H1 (cell line): ENCODE data around the gene MTPN. TPM values are rescaled to one million over a fixed set of nuclear protein-coding genes. Genes with fewer than 3 reads are reported as not detected.

Experiments
- BACH1 ChIP-seq: IDR thresholded peaks from 2 replicates; pipeline ENCODE4 v1.6.1; 2012; ENCODE audit warnings: low read length, improper control_type of control experiment
- CBX5 ChIP-seq: fragments of 300-800, 300-1000 bp; sonication (generic); IDR thresholded peaks from 2 replicates; pipeline ENCODE4 v1.7.1; 2016; ENCODE audit warnings: antibody characterized with exemption, low read length, low read depth
- HDAC2 ChIP-seq, 2 experiments: fragments of 300-600 bp in 1 of 2; sonication (generic) in 1 of 2; IDR thresholded peaks; 2 replicates each; pipeline ENCODE4 v1.6.1; 2011 to 2012; ENCODE audit warnings: low read depth in 2 of 2, low read length in 2 of 2, mild to moderate bottlenecking in 2 of 2, moderate library complexity in 2 of 2, borderline replicate concordance in 1 of 2, inconsistent platforms in 1 of 2
- KDM4A ChIP-seq: IDR thresholded peaks from one replicate; pipeline ENCODE4 v1.7.1; 2012; ENCODE audit warnings: low read depth, mild to moderate bottlenecking, moderate library complexity, low read length, inconsistent platforms; ENCODE audit not compliant: severe bottlenecking
- RXRA ChIP-seq: IDR thresholded peaks from 2 replicates; pipeline ENCODE4 v1.6.1; 2011; ENCODE audit warnings: low read depth, mild to moderate bottlenecking, low read length, moderate library complexity; ENCODE audit not compliant: insufficient read depth
- SIN3A ChIP-seq, 2 experiments: IDR thresholded peaks in 1 of 2; conservative IDR thresholded peaks in 1 of 2; 2 replicates each; pipeline ENCODE4 v1.6.1; 2011 to 2012; ENCODE audit warnings: low read length in 2 of 2, improper control_type of control experiment in 1 of 2, low read depth in 1 of 2, mild to moderate bottlenecking in 1 of 2
- SUZ12 ChIP-seq: fragments of 200-600 bp; sonication (generic); IDR thresholded peaks from 2 replicates; pipeline ENCODE4 v1.6.1; 2012; ENCODE audit warnings: mild to moderate bottlenecking, inconsistent platforms, low read length, moderate library complexity, mixed read lengths
- polyA plus RNA-seq, 7 experiments: library from polyadenylated mRNA; depleted of rRNA in 3 of 7; stranded (reverse) in 5 of 7; unstranded in 2 of 7; fragments of >200 nt in 5 of 7; fragments of 200-250 nt in 2 of 7; gene quantifications; 1 replicate in 5 of 7; 2 replicates in 1 of 7; 4 replicates in 1 of 7; pipeline versions ENCODE4 v1.2.1 to v1.2.3, GENCODE V29; 2011 to 2013; ENCODE audit warnings: missing spikeins in 2 of 7, mixed read lengths in 2 of 7
- total RNA-seq: library from RNA; stranded (reverse); fragmentation: NEBNext Ultra II Directional; extraction: Animal tissue kit (Norgen Biotek cat#: 25700); gene quantifications from 2 replicates; pipeline ENCODE4 v1.2.1, GENCODE V29; 2021

The MTPN gene
- total and polyA plus RNA-seq, 2 of the 8 experiments (the other 6 are each of a cell fraction or from before 2014, with no cell fraction given) = 33.0 to 101 TPM

DNA sequence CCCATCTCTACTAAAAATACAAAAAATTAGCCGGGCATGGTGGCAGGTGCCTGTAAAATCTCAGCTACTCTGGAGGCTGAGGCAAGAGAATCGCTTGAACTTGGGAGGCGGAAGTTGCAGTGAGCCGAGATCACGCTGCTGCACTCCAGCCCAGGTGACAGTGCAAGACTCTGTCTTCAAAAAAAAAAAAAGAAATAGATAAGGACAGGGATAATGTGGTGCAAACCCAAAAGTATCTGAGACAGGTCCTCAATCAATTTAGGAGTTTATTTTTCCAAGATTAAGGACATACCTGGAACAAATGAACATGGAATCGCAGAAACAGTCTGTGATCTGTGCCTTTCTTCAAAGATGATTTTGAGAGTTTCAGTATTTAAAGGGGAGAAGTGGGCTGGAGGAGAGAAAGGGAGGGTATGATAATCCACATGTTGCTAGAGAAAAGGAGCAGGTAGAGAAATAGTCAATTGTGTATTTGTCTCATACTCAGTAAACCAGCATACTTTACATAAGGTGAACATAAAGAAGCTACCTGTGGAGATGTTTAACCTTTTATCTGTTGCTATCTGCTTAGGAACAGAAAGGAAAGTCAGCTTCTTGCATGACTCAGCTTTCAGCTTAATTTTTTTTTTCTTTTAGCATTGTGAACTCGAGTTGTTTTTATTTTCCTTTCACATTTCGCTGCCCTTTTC is 4.9 kb upstream of the MTPN start (continued):
- TF ChIP-seq HDAC2 (IDR thresholded peaks at IDR 0.05; ENCODE audit: borderline replicate concordance in 1 of 2, low read depth in 2 of 2, low read length in 2 of 2) (no peak), CBX5 (no peak), BACH1 (no peak), KDM4A (no peak), SIN3A (conservative IDR thresholded peaks at IDR 0.05 in 1 of 2, IDR thresholded peaks at IDR 0.05 in 1 of 2; ENCODE audit: low read depth in 1 of 2, low read length in 2 of 2) (no peak), RXRA (no peak), SUZ12 (no peak)
